HUES48 (cell line): ENCODE results near the gene WAS.
"Not testable (repeated sequence)": the region's sequence is repeated elsewhere in the genome, so short reads cannot be mapped to it uniquely, and the experiment has no call there.

Experiments
- H3K27ac ChIP-seq: one replicate; pipeline ENCODE4 v1.7.0; 2013; ENCODE audit warnings: low read depth, low read length, inconsistent platforms
- H3K27me3 ChIP-seq: 2 replicates; pipeline ENCODE4 v1.6.1; 2013; ENCODE audit warnings: mild to moderate bottlenecking, low read length; ENCODE audit not compliant: control insufficient read depth, insufficient read depth
- H3K36me3 ChIP-seq: 2 replicates; pipeline ENCODE4 v1.6.1; 2013; ENCODE audit warnings: low read length; ENCODE audit not compliant: control insufficient read depth, insufficient read depth
- H3K4me1 ChIP-seq: 2 replicates; pipeline ENCODE4 v1.6.1; 2013; ENCODE audit warnings: mild to moderate bottlenecking, low read length; ENCODE audit not compliant: control insufficient read depth, insufficient read depth
- H3K4me3 ChIP-seq: 2 replicates; pipeline ENCODE4 v1.5.1; 2013; ENCODE audit warnings: mild to moderate bottlenecking, low read depth, low read length
- H3K9ac ChIP-seq: 2 replicates; pipeline ENCODE4 v1.6.1; 2013; ENCODE audit warnings: mild to moderate bottlenecking, low read depth, low read length, moderate library complexity
- H3K9me3 ChIP-seq: 2 replicates; pipeline ENCODE4 v1.6.1; 2013; ENCODE audit warnings: low read length; ENCODE audit not compliant: control insufficient read depth, insufficient read depth

The WAS gene

GRCh38 chrX:48665991-48666390, 17.6 kb upstream of the WAS start:
- Histone ChIP-seq H3K27me3 (no peaks in the 10 kb centered on the region), H3K9me3 (peaks cover 25% of the 10 kb centered on the region), H3K4me1 (no peaks in the 10 kb centered on the region), H3K9ac (no peak overlapping the region), H3K36me3 (no peaks in the 10 kb centered on the region), H3K27ac (no peak overlapping the region), H3K4me3 (no peak overlapping the region)

- H3K9ac ChIP-seq: no peak overlapping the region
- no peaks in the 10 kb centered on the region for H3K36me3 ChIP-seq
- no peak overlapping the region for H3K27ac ChIP-seq
- H3K4me1 ChIP-seq: no peaks in the 10 kb centered on the region
- peaks cover 22% of the 10 kb centered on the region for H3K9me3 ChIP-seq
- H3K27me3 ChIP-seq: no peaks in the 10 kb centered on the region
- H3K4me3 ChIP-seq: no peak overlapping the region
These were observed 16.9 kb upstream of the WAS start for GRCh38 chrX:48666649-48667048.

- Histone ChIP-seq H3K27ac (no peak overlapping the region), H3K36me3 (no peaks in the 10 kb centered on the region), H3K9me3 (peaks cover 22% of the 10 kb centered on the region), H3K4me1 (no peaks in the 10 kb centered on the region), H3K4me3 (no peak overlapping the region), H3K9ac (no peak overlapping the region), H3K27me3 (no peaks in the 10 kb centered on the region)
These were observed 16.1 kb upstream of the WAS start for GRCh38 chrX:48667509-48667908.

- not testable (repeated sequence) for H3K27me3 ChIP-seq, H3K27ac ChIP-seq, H3K9ac ChIP-seq, H3K4me3 ChIP-seq, H3K4me1 ChIP-seq, H3K36me3 ChIP-seq
- H3K9me3 ChIP-seq: peaks cover 22% of the 10 kb centered on the region
These were observed 15.4 kb upstream of the WAS start for GRCh38 chrX:48668187-48668586.

GRCh38 chrX:48676106-48676892, 7.3 kb upstream of the WAS start:
- peak overlapping the region; percentile 74 for H3K9ac ChIP-seq
- no peaks in the 10 kb centered on the region for H3K27me3 ChIP-seq
- H3K4me3 ChIP-seq: peak overlapping the region; percentile 92
- H3K36me3 ChIP-seq: no peaks in the 10 kb centered on the region
- no peaks in the 10 kb centered on the region for H3K4me1 ChIP-seq
- peaks cover 21% of the 10 kb centered on the region for H3K9me3 ChIP-seq
- H3K27ac ChIP-seq: peak overlapping the region; percentile 84

- peak overlapping the region; percentile 86 for H3K4me3 ChIP-seq
- H3K9ac ChIP-seq: peak overlapping the region; percentile 74
- H3K4me1 ChIP-seq: no peaks in the 10 kb centered on the region
- H3K27me3 ChIP-seq: no peaks in the 10 kb centered on the region
- H3K27ac ChIP-seq: peak overlapping the region; percentile 69
- H3K9me3 ChIP-seq: peaks cover 19% of the 10 kb centered on the region
- H3K36me3 ChIP-seq: no peaks in the 10 kb centered on the region
These were observed 6.7 kb upstream of the WAS start for GRCh38 chrX:48676893-48677270.

GRCh38 chrX:48677516-48677915, 6.1 kb upstream of the WAS start:
- H3K27me3 ChIP-seq: no peaks in the 10 kb centered on the region
- no peak overlapping the region for H3K9ac ChIP-seq
- no peaks in the 10 kb centered on the region for H3K4me1 ChIP-seq
- no peak overlapping the region for H3K27ac ChIP-seq
- H3K4me3 ChIP-seq: peak overlapping the region; percentile 86
- H3K9me3 ChIP-seq: peaks cover 19% of the 10 kb centered on the region
- H3K36me3 ChIP-seq: no peaks in the 10 kb centered on the region

- not testable (repeated sequence) for H3K36me3 ChIP-seq, H3K4me3 ChIP-seq, H3K4me1 ChIP-seq, H3K27me3 ChIP-seq, H3K27ac ChIP-seq, H3K9ac ChIP-seq
- H3K9me3 ChIP-seq: peaks cover 13% of the 10 kb centered on the region
These were observed 3.1 kb upstream of the WAS start for GRCh38 chrX:48680467-48680866.

GRCh38 chrX:48680925-48681324, 2.7 kb upstream of the WAS start:
- H3K27me3 ChIP-seq, H3K27ac ChIP-seq, H3K9ac ChIP-seq, H3K4me3 ChIP-seq, H3K4me1 ChIP-seq, H3K36me3 ChIP-seq: not testable (repeated sequence)
- H3K9me3 ChIP-seq: peaks cover 13% of the 10 kb centered on the region

- no peak overlapping the region for H3K9ac ChIP-seq
- H3K27ac ChIP-seq: no peak overlapping the region
- no peaks in the 10 kb centered on the region for H3K36me3 ChIP-seq
- no peak overlapping the region for H3K4me3 ChIP-seq
- no peaks in the 10 kb centered on the region for H3K27me3 ChIP-seq
- no peaks in the 10 kb centered on the region for H3K4me1 ChIP-seq
- peaks cover 16% of the 10 kb centered on the region for H3K9me3 ChIP-seq
These were observed 1.9 kb upstream of the WAS start for GRCh38 chrX:48681539-48682183.

- not testable (repeated sequence) for H3K27me3 ChIP-seq, H3K9ac ChIP-seq, H3K36me3 ChIP-seq, H3K4me1 ChIP-seq, H3K27ac ChIP-seq, H3K4me3 ChIP-seq
- H3K9me3 ChIP-seq: peaks cover 23% of the 10 kb centered on the region
These were observed 804 bp upstream of the WAS start for GRCh38 chrX:48682795-48683194.
